Measurements from ENCODE around the gene MMP20.

- TF ChIP-seq CTCF (tag by site-specific recombination; IDR thresholded peaks at IDR 0.05) (no peak), ZNF239 (tag by site-specific recombination; IDR thresholded peaks at IDR 0.05) (no peak), ZNF391 (tag by site-specific recombination; IDR thresholded peaks at IDR 0.05; ENCODE audit: borderline replicate concordance, low read depth) (no peak), ZNF341 (tag by site-specific recombination; IDR thresholded peaks at IDR 0.05; ENCODE audit: low read depth) (no peak)
Observed at GRCh38 chr11:102552020-102552419, 73.1 kb downstream of the MMP20 start.

All from HEK293 (cell line).